H1 (cell line): ENCODE data around the gene SEZ6L. TPM values are rescaled to one million over a fixed set of nuclear protein-coding genes. Genes with fewer than 3 reads are reported as not detected.

Experiments
- CTCF ChIA-PET: fragments of 300-600 bp; sonication (Branson Sonifier 250); formaldehyde crosslinking; loops from one replicate; lab custom pipeline; 2021; ENCODE audit not compliant: partially characterized antibody; lab: Charles Lee
- POLR2A ChIA-PET: fragments of 300-600 bp; sonication (Branson Sonifier 250); formaldehyde crosslinking; loops from one replicate; lab custom pipeline; 2021; ENCODE audit warnings: inconsistent platforms; ENCODE audit not compliant: partially characterized antibody; lab: Charles Lee
- DNase-seq, 2 experiments: peaks; one replicate each; pipeline versions ENCODE4 v3.0.0 to v3.0.0-alpha.2; 2010 to 2022; ENCODE audit warnings: low spot score in 2 of 2, low read depth in 1 of 2, mixed read lengths in 1 of 2
- FAIRE-seq: peaks from 2 replicates; lab custom pipeline; 2011; peaks lifted over from hg19 to GRCh38; lab: Jason Lieb, UNC
- H2AFZ ChIP-seq: 2 replicates; pipeline ENCODE4 v1.8.1; 2012; ENCODE audit warnings: low read length, inconsistent platforms
- H2AK5ac ChIP-seq: 2 replicates; pipeline ENCODE4 v1.6.1; 2013; ENCODE audit warnings: low read depth, low read length
- H2BK120ac ChIP-seq: replicated peaks from 2 replicates; pipeline ENCODE3; 2013; ENCODE audit warnings: low read depth, low read length, inconsistent platforms
- H2BK12ac ChIP-seq: 2 replicates; pipeline ENCODE4 v1.6.1; 2013; ENCODE audit warnings: low read depth, low read length
- H2BK15ac ChIP-seq: 2 replicates; pipeline ENCODE4 v1.6.1; 2013; ENCODE audit warnings: low read length
- H2BK20ac ChIP-seq: 2 replicates; pipeline ENCODE4 v1.6.1; 2013; ENCODE audit warnings: low read length
- H2BK5ac ChIP-seq: 2 replicates; pipeline ENCODE4 v1.6.1; 2013; ENCODE audit warnings: low read depth, low read length
- H3K14ac ChIP-seq: 2 replicates; pipeline ENCODE4 v1.6.1; 2013; ENCODE audit warnings: inconsistent platforms; ENCODE audit not compliant: insufficient read length
- H3K18ac ChIP-seq: 2 replicates; pipeline ENCODE4 v1.6.1; 2013; ENCODE audit warnings: low read length; ENCODE audit errors: extremely low read depth
- H3K23ac ChIP-seq: 2 replicates; pipeline ENCODE4 v1.6.1; 2013; ENCODE audit warnings: inconsistent platforms; ENCODE audit not compliant: insufficient read length
- H3K23me2 ChIP-seq: 2 replicates; pipeline ENCODE4 v1.6.1; 2013; ENCODE audit warnings: low read depth, low read length
- H3K27ac ChIP-seq: 2 replicates; pipeline ENCODE4 v1.6.1; 2011; ENCODE audit warnings: low read depth, low read length, inconsistent platforms
- H3K27me3 ChIP-seq, 4 experiments: replicated peaks in 1 of 4; 1 replicate in 1 of 4; 2 replicates in 3 of 4; pipeline versions ENCODE4 v1.6.1 to v1.8.1; 2011 to 2013; ENCODE audit warnings: low read length in 3 of 4, mild to moderate bottlenecking in 3 of 4, inconsistent platforms in 2 of 4, mixed read lengths in 2 of 4, moderate library complexity in 1 of 4; ENCODE audit not compliant: control insufficient read depth in 3 of 4, insufficient read depth in 3 of 4; ENCODE audit errors: extremely low read depth in 1 of 4
- H3K36me3 ChIP-seq, 4 experiments: 2 replicates each; pipeline versions ENCODE4 v1.6.1 to v1.8.1; 2011 to 2013; ENCODE audit warnings: mild to moderate bottlenecking in 4 of 4, low read length in 3 of 4, moderate library complexity in 2 of 4, control low read depth in 1 of 4, inconsistent platforms in 1 of 4; ENCODE audit not compliant: insufficient read depth in 4 of 4, control insufficient read depth in 2 of 4
- H3K4ac ChIP-seq: replicated peaks from 2 replicates; pipeline ENCODE3; 2013; ENCODE audit warnings: low read length, low read depth, mixed read lengths, inconsistent platforms; ENCODE audit not compliant: insufficient read length
- H3K4me1 ChIP-seq, 4 experiments: replicated peaks in 1 of 4; 1 replicate in 1 of 4; 2 replicates in 3 of 4; pipeline versions ENCODE4 v1.6.1 to v1.8.1; 2011 to 2013; ENCODE audit warnings: low read length in 3 of 4, inconsistent platforms in 2 of 4, mixed read lengths in 1 of 4; ENCODE audit not compliant: insufficient read depth in 4 of 4, control insufficient read depth in 3 of 4
- H3K4me2 ChIP-seq, 2 experiments: 2 replicates each; pipeline versions ENCODE4 v1.6.1 to v1.8.1; 2011 to 2013; ENCODE audit warnings: low read depth in 2 of 2, low read length in 2 of 2, control low read depth in 1 of 2, inconsistent platforms in 1 of 2, mild to moderate bottlenecking in 1 of 2; ENCODE audit not compliant: insufficient read depth in 1 of 2
- H3K4me3 ChIP-seq, 4 experiments: fragments of 200-600, 300-600 bp in 1 of 4; sonication (generic), shearing (Covaris generic), sonication (Bioruptor Twin) in 1 of 4; 2 replicates each; pipeline versions ENCODE4 v1.5.1 to v1.8.1; 2011 to 2016; ENCODE audit warnings: low read length in 4 of 4, low read depth in 3 of 4, control low read depth in 2 of 4, inconsistent platforms in 2 of 4, mild to moderate bottlenecking in 2 of 4, mixed read lengths in 1 of 4, moderate library complexity in 1 of 4; ENCODE audit not compliant: insufficient read depth in 2 of 4; ENCODE audit errors: extremely low read depth in 1 of 4
- H3K56ac ChIP-seq: replicated peaks from 2 replicates; pipeline ENCODE3; 2013; ENCODE audit warnings: low read depth, mild to moderate bottlenecking, mixed read lengths, low read length, inconsistent platforms; ENCODE audit not compliant: insufficient read length
- H3K79me1 ChIP-seq: 2 replicates; pipeline ENCODE4 v1.6.1; 2013; ENCODE audit warnings: low read depth, low read length, control low read depth
- H3K79me2 ChIP-seq, 2 experiments: 2 replicates each; pipeline versions ENCODE4 v1.6.1 to v1.8.1; 2012 to 2013; ENCODE audit warnings: low read length in 2 of 2, mild to moderate bottlenecking in 2 of 2, inconsistent platforms in 1 of 2; ENCODE audit not compliant: insufficient read depth in 2 of 2, control insufficient read depth in 1 of 2
- H3K9ac ChIP-seq, 4 experiments: replicated peaks in 1 of 4; 1 replicate in 1 of 4; 2 replicates in 3 of 4; pipeline versions ENCODE4 v1.6.1 to v1.8.1; 2011 to 2013; ENCODE audit warnings: low read depth in 3 of 4, low read length in 3 of 4, control low read depth in 2 of 4, mild to moderate bottlenecking in 2 of 4, moderate library complexity in 2 of 4, inconsistent platforms in 1 of 4; ENCODE audit errors: extremely low read depth in 1 of 4
- H3K9me3 ChIP-seq, 2 experiments: 2 replicates each; pipeline versions ENCODE4 v1.6.1 to v1.8.1; 2012 to 2013; ENCODE audit warnings: mild to moderate bottlenecking in 2 of 2, moderate library complexity in 2 of 2, control low read depth in 1 of 2, inconsistent platforms in 1 of 2, low read depth in 1 of 2, low read length in 1 of 2, mixed read lengths in 1 of 2; ENCODE audit not compliant: insufficient read depth in 2 of 2
- H4K20me1 ChIP-seq, 2 experiments: replicated peaks in 1 of 2; 2 replicates each; pipeline versions ENCODE3 to v1.8.1; 2011 to 2013; ENCODE audit warnings: inconsistent platforms in 2 of 2, low read length in 2 of 2, mild to moderate bottlenecking in 1 of 2; ENCODE audit not compliant: insufficient read depth in 2 of 2, control insufficient read depth in 1 of 2
- H4K5ac ChIP-seq: 2 replicates; pipeline ENCODE4 v1.6.1; 2013; ENCODE audit warnings: low read length, low read depth, mixed read lengths, inconsistent platforms; ENCODE audit not compliant: insufficient read length
- H4K8ac ChIP-seq: 2 replicates; pipeline ENCODE4 v1.8.0; 2013; ENCODE audit warnings: mild to moderate bottlenecking, moderate library complexity, low read length, inconsistent platforms; ENCODE audit not compliant: insufficient read depth; ENCODE audit errors: extremely low read depth
- H4K91ac ChIP-seq: replicated peaks from 2 replicates; pipeline ENCODE3; 2013; ENCODE audit warnings: low read length, mixed read lengths, inconsistent platforms; ENCODE audit not compliant: insufficient read length
- RAD21 ChIP-seq, 2 experiments: IDR thresholded peaks in 1 of 2; conservative IDR thresholded peaks in 1 of 2; 2 replicates each; pipeline ENCODE4 v1.6.1; 2011; ENCODE audit warnings: low read depth in 2 of 2, low read length in 2 of 2, improper control_type of control experiment in 1 of 2, inconsistent platforms in 1 of 2, mild to moderate bottlenecking in 1 of 2, moderate library complexity in 1 of 2
- WGBS, 2 experiments: shearing (Covaris generic) in 1 of 2; methylation state at CpG; one replicate each; pipeline versions ENCODE4 v1.1.6 to v1.1.7; 2013 to 2015; ENCODE audit warnings: low lambda C conversion rate in 2 of 2, mixed read lengths in 2 of 2, inconsistent platforms in 1 of 2, low coverage in 1 of 2, missing lambda C conversion rate in 1 of 2; ENCODE audit not compliant: insufficient replicate concordance in 2 of 2, insufficient coverage in 1 of 2, insufficient read length in 1 of 2; ENCODE audit errors: extremely low coverage in 1 of 2, missing lambda C conversion rate in 1 of 2; 5-methylcytosine and 5-hydroxymethylcytosine counted together
- polyA plus RNA-seq, 7 experiments: library from polyadenylated mRNA; depleted of rRNA in 3 of 7; stranded (reverse) in 5 of 7; unstranded in 2 of 7; fragments of >200 nt in 5 of 7; fragments of 200-250 nt in 2 of 7; gene quantifications; 1 replicate in 5 of 7; 2 replicates in 1 of 7; 4 replicates in 1 of 7; pipeline versions ENCODE4 v1.2.1 to v1.2.3, GENCODE V29; 2011 to 2013; ENCODE audit warnings: missing spikeins in 2 of 7, mixed read lengths in 2 of 7
- total RNA-seq: library from RNA; stranded (reverse); fragmentation: NEBNext Ultra II Directional; extraction: Animal tissue kit (Norgen Biotek cat#: 25700); gene quantifications from 2 replicates; pipeline ENCODE4 v1.2.1, GENCODE V29; 2021

SEZ6L gene
- total and polyA plus RNA-seq, 2 of the 8 experiments (the other 6 are each of a cell fraction or from before 2014, with no cell fraction given): 0.06 to 0.33 TPM

DNA sequence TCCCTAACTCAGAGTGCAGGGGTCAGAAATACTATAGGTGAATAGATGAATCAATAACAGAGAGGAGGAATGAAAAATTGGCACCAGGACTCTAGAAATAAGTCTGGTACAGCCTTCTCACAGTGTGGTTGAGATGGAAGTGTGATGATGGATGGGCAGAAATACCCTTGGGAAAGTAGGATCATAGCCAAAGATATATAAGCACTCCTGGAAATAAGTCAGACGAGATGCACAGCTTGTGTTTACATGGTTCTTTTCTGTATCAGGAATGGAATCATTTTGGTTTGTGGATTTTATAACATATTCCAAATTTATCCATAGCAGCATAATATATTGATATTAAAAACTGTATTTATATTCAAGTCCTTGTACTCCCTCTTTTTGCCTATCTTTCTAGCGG lies 33.5 kb upstream of the SEZ6L start:
- DNase-seq (no peak), FAIRE-seq (no peak)
- Histone ChIP-seq H3K4me1 (peaks cover 3 to 6% (median 4%) of the 10 kb centered on the region in 4 experiments; a peak in 5 of 7 replicates), H3K18ac (no peak overlapping the region), H3K27me3 (no peaks in the 10 kb centered on the region), H3K23me2 (peaks cover 6% of the 10 kb centered on the region), H2AFZ (no peak overlapping the region), H2BK5ac (no peak overlapping the region), H3K4ac (no peak overlapping the region), H4K91ac (no peak overlapping the region), H3K27ac (no peak overlapping the region), H3K9ac (no peak overlapping the region), H2BK20ac (no peak overlapping the region), H4K20me1 (peaks cover 0 to 1% of the 10 kb centered on the region in 2 experiments), H3K56ac (no peak overlapping the region), H2BK15ac (no peak overlapping the region), H2AK5ac (no peak overlapping the region), H3K23ac (no peak overlapping the region), H3K36me3 (no peaks in the 10 kb centered on the region), H3K4me3 (no peak overlapping the region), H3K9me3 (no peaks in the 10 kb centered on the region), H3K14ac (no peak overlapping the region), H3K4me2 (no peak overlapping the region), H2BK120ac (no peak overlapping the region), H4K8ac (no peak overlapping the region), H2BK12ac (no peak overlapping the region), H4K5ac (no peak overlapping the region), H3K79me1 (no peaks in the 10 kb centered on the region), H3K79me2 (no peaks in the 10 kb centered on the region)
- no peak for TF ChIP-seq RAD21 (IDR thresholded peaks at IDR 0.05 in 1 of 2, conservative IDR thresholded peaks at IDR 0.05 in 1 of 2; ENCODE audit: low read depth in 2 of 2, low read length in 2 of 2)
- WGBS, 2 experiments: 90% methylated on average over 2 of the region's 2 CpGs; no CpG with 5 or more reads in 1 of the 2 experiments
- CTCF ChIA-PET: interaction anchor here (0.5 to 3.3 kb wide), 20 partner anchors 8 to 462 kb away, joined by 3 to 14 read pairs (median 3); no protein-coding TSS in a partner anchor
- POLR2A ChIA-PET: no interaction called here
